ENCODE measurements around the gene GPR152.

The GPR152 gene

GRCh38 chr11:67464411-67465188, 12.1 kb upstream of the GPR152 start:
- peak; percentile 60 for DNase-seq

DNA sequence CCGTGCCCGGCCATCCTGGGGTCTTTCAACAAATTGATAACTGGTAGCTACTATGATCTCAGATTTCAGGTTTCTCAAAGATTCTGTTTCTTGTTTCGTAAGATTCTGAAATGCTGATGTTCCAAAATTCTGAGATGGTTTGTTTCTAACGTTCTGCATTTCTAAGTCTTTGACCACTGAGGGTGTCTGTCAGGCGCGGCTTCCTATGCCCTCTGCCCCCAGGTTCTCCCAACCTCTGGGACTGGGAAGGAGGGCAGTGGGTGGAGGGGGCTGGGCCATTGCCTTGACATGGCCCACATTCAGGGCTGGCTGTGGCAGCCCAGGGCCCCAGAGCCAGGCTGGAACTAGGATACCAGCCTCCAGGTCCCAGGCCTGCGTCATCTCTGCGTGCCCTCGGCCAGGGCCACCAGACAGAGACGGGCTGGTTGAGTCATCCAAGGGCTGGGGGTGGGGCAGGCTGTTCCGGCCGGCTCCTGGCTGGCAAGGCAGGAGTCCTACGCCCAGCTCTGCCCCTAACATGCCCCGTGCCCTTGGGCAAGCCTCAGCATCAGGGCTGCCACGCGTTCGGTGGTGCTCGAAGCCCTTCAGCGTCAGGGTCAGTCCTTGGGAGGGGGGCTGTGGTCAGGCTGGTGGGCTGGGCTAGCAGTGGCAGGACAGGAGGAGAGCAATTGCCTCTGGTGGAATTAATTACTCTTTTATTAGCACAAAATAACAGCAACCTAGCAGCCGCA, 11.3 kb upstream of the GPR152 start:
- DNase-seq, result no peak

DNA sequence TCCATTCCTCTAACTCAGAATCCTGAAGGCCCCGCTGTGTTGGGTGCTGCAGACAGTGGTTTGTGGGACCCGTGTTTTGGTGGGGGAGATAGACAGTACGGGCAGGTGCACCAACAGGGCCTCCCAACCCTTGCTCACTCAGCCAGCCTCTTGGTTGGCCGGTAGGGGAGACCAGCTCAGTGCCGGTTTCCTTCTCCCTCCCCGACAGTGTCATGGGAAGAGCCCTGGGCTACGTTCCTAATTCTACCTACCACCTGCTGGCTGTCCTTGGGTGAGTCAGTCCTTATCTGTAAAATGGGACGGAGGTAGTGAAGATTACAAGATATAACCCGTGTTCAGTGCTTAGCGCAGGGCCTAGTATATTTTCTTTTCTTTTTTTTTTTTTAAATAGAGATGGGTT, 10.7 kb upstream of the GPR152 start:
- DNase-seq, result no peak

DNA sequence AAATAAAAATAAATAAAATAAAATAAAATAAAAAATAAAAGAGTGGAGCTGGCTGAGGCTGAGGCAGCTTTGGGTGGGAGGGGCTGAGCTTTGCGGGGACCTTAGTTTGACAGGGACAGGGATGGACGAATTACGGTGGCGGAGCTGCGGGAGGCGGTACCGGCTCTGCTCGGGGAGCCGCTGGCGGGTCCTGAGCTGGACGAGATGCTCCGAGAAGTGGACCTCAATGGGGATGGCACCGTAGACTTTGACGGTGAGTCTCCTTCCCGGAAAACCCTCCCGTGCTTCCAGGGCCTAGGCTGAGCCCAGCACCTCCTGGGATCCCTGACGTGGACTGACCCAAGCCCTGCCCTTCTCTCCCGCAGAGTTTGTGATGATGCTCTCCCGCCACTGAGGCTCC, 5.7 kb upstream of the GPR152 start:
- DNase-seq, result no peak

DNA sequence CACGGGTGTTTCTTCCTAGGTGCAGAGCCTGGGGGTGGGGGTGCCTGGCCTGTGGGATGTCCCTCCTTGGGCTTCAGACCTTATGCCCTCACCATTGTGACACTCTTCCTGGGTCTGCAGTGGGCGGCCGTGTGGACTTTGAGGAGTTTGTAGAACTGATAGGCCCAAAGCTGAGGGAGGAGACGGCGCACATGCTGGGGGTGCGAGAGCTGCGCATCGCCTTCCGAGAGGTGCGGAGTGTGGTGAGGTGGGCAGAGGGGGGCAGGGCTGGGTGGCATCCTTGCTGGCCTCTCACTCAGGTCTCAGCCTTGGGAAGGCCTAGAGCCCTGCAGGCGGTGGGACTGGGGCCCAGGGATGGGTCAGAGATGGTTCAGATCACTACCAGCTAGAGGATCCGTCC, 4.9 kb upstream of the GPR152 start:
- no peak for DNase-seq

DNA sequence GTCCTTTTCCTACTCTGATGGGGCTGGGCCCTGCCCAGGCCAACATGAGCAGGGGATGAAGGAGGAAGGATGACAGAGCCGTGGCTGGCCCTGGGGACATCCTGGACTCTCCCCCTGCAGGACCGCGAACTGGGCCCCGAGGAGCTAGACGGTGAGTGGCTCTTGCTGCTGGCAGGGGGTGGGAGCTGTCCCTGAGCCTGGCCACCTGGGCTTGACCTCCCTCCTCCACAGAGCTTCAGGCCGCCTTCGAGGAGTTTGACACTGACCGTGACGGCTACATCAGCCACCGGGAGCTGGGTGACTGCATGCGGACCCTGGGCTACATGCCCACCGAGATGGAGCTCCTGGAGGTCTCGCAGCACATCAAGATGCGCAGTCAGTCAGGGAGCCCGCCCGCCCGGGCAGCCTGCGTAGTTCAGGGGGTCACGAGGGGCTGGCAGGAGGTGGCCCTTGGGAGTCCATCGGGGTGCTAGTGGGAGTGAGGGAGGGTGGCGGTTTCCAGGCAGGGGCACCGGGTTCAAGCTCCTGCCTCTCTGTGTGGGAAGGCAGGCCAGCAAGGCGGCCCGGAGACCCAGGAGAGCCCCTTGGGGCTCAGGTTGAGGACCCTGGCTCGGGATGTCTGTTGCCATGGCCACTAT, 3.7 kb upstream of the GPR152 start:
- DNase-seq, result no peak

- no peak for DNase-seq
Measured at GRCh38 chr11:67455054-67455453, 2.5 kb upstream of the GPR152 start, which contains the start of gene CABP4. CABP4 (plus strand) TSS chr11:67455354; CDS start chr11:67455424, 70 bp downstream.

DNA sequence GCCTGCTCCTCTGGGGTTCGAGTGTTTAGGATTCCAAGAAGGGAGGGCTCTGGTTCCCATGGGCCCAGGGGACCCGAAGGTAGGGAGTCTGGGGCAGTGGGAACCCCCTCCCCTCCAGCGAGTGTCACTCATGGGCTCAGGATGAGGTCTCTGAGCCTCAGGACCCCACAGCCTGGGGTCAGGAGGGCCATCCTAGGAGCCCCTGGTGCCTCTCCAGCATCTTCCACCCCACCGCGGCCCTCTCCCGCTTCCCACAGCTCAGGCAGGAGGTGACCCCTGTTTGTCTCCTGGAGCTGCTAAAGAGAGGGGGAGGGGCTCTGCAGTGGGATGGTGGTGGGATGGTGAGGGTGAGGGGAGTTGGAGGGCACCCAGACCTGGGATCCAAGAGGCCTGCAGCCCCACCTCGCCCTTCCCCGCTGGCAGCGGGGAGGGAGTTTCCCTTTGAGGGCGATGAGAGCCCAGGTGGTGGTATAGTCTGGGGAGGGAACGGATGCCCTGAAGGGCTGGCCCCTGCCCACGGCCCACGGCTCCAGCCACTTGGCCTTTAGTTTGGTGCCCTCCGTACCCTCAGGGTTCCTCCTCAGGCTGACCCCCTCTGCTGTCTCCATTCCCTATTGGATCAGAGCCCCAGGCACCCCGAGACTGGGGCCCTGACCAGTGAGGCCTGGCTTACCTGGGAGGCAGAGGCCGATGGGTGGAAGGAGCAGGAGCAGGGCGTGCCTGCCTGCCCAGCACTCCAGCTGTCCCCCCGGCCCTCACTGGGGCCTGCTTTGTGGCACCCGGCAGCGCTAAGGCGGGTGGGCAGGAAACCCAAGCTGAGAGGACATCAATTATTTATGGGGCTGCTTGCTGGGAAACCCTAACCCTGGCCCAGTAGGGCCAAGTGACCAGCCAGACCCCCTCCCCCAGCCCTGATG, 1.5 kb upstream of the GPR152 start:
- DNase-seq, result no peak

DNA sequence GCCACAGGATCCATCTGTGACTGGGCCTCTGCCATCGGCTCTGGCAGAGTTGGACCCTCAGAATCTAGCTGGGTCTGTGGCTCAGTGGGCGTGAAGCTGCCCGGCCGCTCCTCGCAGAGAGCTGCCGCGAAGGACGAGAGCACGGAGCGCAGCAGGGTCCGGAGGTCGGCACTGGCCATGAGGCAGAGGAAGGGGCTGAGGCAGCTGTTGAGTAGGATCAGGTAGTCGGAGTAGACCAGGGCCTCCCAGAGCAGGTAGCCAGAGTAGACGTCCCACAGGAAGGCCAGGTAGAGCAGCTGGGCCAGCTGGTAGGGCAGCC, 912 bp downstream of the GPR152 start:
- DNase-seq, result no peak

DNA sequence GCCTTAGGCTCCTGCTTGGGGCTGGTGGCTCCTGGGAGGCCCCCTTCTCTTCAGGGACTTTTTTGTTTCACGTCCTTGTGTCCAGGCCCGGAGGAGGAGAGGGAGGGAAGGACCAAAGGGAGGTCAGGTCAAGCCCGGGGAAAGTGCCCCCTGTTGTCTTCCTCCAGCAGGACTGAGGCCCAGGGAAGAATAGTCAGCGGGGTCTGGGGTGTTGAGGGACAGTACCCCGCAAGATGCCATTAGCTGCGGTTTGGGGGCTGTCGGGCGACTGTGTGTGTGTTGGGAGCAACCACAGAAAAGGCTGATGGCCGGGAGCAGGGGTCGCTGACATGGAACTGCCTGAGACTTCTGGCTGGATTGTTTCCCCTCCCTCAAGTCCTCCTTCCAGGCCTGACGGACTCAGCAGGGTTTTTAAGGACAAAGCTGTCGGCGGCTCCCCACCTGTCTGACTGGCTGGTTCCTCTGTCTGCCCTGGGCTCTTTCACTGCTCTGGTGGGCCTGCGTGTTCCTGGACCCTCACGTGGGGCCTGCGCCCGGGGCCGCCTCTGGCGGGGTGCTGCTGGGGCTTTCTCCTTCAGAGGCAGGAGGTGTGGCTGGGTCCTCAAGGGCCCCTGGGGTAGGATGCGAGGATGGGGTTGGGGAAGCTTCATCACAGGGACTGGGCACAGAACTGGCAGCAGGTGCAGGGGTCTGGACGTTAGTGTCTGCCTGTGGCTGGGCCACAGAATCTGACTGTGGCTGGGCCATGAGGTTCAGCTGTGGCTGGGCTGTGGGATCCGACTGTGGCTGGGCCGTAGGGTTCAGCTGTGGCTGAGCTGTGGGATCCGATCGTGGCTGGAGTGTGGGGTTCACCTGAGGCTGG, 1.5 kb downstream of the GPR152 start:
- no peak for DNase-seq

DNA sequence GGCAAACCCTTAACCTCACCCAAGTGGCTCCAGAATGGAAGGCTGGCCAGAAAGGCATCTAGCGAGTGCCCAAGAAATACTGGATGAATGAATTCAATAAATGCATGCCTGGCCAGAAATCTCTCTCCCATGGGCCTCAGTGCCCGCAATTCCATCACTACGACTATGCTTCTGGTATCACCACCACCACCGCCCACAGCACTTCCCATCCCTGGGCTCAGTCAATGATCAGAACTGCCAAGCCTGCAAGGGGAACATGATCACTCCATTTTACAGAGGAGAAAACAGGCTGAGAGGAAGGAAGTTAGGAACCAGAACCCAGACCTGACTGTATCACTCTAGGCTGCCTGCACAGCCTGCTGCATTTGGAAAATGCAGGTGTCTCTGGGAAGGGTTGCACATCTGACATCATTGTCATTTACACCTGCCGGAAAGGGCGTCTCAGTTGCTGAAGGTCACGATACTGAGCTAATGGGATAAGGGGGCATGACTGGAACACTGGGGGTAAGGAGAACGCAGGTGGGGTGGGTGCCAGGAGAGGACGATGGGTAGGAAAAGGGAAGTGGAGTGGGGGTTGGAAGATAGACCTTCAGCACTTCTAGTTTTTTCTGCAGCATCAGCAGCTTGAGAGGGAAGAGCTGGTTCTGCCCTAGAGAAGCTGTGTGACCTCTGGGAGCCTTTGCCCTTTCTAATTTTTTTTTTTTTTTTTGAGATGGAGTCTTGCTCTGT, 3.2 kb downstream of the GPR152 start:
- no peak for DNase-seq

- DNase-seq, result no peak
Measured at GRCh38 chr11:67448220-67448609, 4.3 kb downstream of the GPR152 start.

- no peak for DNase-seq
Measured at GRCh38 chr11:67445515-67445914, 7.0 kb downstream of the GPR152 start.

- no peak for DNase-seq
Measured at GRCh38 chr11:67442504-67443404, 9.8 kb downstream of the GPR152 start.

GRCh38 chr11:67441731-67442351, 10.7 kb downstream of the GPR152 start:
- no peak for DNase-seq

DNA sequence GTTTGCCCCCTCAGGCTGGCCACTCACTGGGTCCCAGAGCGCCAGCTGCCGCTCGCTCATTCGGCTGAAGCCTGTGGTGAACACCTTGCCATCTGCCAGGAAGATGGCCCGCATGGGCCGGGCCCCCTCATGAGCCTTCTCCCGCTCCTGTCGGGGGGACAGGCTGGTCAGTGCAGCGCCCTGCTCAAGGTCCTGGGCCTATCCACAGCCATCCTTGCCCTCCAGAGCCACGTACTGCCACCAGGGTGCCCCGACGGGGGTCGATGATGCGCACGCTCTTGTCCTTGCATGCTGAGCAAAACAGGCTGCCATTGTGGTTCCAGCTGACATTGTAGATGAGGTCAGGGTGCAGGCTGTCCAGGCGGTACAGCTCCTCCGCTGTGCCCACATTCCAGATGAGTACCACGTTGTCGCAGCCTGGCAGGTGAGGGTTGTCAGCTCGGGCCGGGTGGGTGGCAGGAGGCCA, 11.4 kb downstream of the GPR152 start:
- no peak for DNase-seq

DNA sequence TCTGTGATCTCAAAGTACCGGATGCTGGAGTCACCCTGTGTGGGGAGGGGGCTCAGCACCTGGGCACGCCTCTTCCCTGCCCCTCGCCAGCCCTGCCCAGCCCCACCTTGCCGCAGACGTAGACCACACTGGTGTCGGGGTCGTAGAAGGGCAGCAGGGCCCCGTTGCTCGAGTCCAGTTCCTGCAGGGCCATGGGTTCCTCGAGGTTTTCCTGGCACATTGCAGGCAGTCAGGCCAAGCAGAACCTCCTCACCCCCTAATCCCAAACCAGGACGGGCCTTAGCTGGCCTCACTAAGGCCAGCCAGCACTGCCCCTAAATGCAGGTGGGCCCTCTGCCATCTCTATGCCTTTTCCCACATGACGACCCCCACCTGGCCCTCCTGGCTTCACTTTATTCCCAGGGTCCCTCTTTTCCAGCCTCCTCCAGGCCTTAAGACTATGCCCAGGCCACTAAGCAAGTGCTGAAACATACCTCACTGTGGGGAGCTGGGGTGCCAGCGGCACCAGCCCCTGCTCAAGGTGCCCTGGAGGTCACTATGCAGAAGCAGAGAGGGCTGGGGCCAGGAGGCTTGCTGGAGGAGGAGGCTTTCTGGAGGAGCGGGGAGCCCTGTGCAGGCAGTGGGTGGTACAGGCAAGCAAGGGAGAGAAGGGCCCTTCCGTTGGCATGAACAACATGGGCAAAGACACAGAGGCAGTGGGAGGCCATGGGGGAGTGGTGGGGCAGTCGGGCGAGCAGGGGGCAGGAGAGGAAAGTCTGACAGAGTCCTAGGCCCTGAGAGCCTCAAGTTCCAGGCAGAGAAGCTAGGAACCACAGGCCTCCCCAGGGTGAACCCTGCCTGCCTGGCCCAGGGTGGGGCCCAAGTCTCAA, 12.1 kb downstream of the GPR152 start:
- no peak for DNase-seq
